KMS-11 (cell line): ENCODE measurements around the gene SSR1.

Source experiments
- H2AFZ ChIP-seq: fragments of 200-600 bp; sonication (generic); 2 replicates; pipeline ENCODE4 v1.6.1; 2016; ENCODE audit warnings: antibody characterized with exemption, mixed run types, low read depth
- H3K27ac ChIP-seq: fragments of 200-600 bp; sonication (generic); 2 replicates; pipeline ENCODE4 v1.6.1; 2016; ENCODE audit warnings: mild to moderate bottlenecking, mixed run types
- H3K27me3 ChIP-seq: fragments of 200-600 bp; sonication (generic); 2 replicates; pipeline ENCODE4 v1.6.1; 2017; ENCODE audit warnings: mild to moderate bottlenecking, low read depth, mixed run types, moderate library complexity; ENCODE audit not compliant: insufficient read depth
- H3K36me3 ChIP-seq: fragments of 200-600 bp; sonication (generic); 2 replicates; pipeline ENCODE4 v1.6.1; 2017; ENCODE audit warnings: mild to moderate bottlenecking, mixed run types; ENCODE audit not compliant: insufficient read depth
- H3K4me1 ChIP-seq: fragments of 200-600 bp; sonication (generic); 2 replicates; pipeline ENCODE4 v1.6.1; 2016; ENCODE audit warnings: mild to moderate bottlenecking, low read depth, mixed run types; ENCODE audit not compliant: poor library complexity, severe bottlenecking
- H3K4me2 ChIP-seq: fragments of 200-600 bp; sonication (generic); 2 replicates; pipeline ENCODE4 v1.7.0; 2016; ENCODE audit warnings: mild to moderate bottlenecking, mixed run types
- H3K4me3 ChIP-seq: fragments of 200-600 bp; sonication (generic); IDR thresholded peaks from 2 replicates; pipeline ENCODE4 v1.6.1; 2017; ENCODE audit warnings: low read depth, low read length, mixed read lengths; ENCODE audit not compliant: insufficient read depth
- H3K79me2 ChIP-seq: fragments of 200-600 bp; sonication (generic); 2 replicates; pipeline ENCODE4 v1.6.1; 2016; ENCODE audit warnings: low read depth, mixed run types; ENCODE audit not compliant: insufficient read depth
- H3K9ac ChIP-seq: fragments of 200-600 bp; sonication (generic); 2 replicates; pipeline ENCODE4 v1.6.1; 2016; ENCODE audit warnings: mild to moderate bottlenecking, mixed run types
- H4K20me1 ChIP-seq: fragments of 200-600 bp; sonication (generic); 2 replicates; pipeline ENCODE4 v1.6.1; 2016; ENCODE audit warnings: mild to moderate bottlenecking, mixed run types; ENCODE audit not compliant: insufficient read depth
- CTCF ChIP-seq: fragments of 200-600 bp; sonication (generic); conservative IDR thresholded peaks from 2 replicates; pipeline ENCODE4 v1.6.1; 2017; ENCODE audit warnings: low read depth, mild to moderate bottlenecking, antibody characterized with exemption, low read length, moderate library complexity, mixed read lengths

SSR1 gene

GRCh38 chr6:7300926-7301325 is 12.1 kb downstream of the SSR1 start:
- H3K27me3 ChIP-seq: no peaks in the 10 kb centered on the region
- 0 out of 2 replicates have a peak, but pooled peaks cover 4% of the 10 kb centered on the region for H4K20me1 ChIP-seq
- no peak for TF ChIP-seq CTCF
- no peaks in the 10 kb centered on the region for H3K4me1 ChIP-seq
- H3K27ac ChIP-seq: no peak overlapping the region
- no peak overlapping the region for H2AFZ ChIP-seq
- H3K4me3 ChIP-seq: no peak overlapping the region
- H3K79me2 ChIP-seq: peaks cover 27% of the 10 kb centered on the region; the same call in 1 of the 2 replicates
- no peak overlapping the region for H3K4me2 ChIP-seq
- no peak overlapping the region for H3K9ac ChIP-seq
- H3K36me3 ChIP-seq: peaks cover 18% of the 10 kb centered on the region; the same call in 1 of the 2 replicates

- Histone ChIP-seq H3K27me3 (no peaks in the 10 kb centered on the region), H3K4me1 (no peaks in the 10 kb centered on the region), H3K27ac (no peak overlapping the region), H2AFZ (no peak overlapping the region), H3K79me2 (0 out of 2 replicates have a peak, but pooled peaks cover under 1% of the 10 kb centered on the region), H4K20me1 (0 out of 2 replicates have a peak, but pooled peaks cover 4% of the 10 kb centered on the region), H3K4me2 (no peak overlapping the region), H3K36me3 (peaks cover 21% of the 10 kb centered on the region; the same call in 1 of the 2 replicates), H3K4me3 (no peak overlapping the region), H3K9ac (no peak overlapping the region)
- TF ChIP-seq CTCF: no peak
These were observed 14.9 kb downstream of the SSR1 start for GRCh38 chr6:7298113-7298512.

DNA sequence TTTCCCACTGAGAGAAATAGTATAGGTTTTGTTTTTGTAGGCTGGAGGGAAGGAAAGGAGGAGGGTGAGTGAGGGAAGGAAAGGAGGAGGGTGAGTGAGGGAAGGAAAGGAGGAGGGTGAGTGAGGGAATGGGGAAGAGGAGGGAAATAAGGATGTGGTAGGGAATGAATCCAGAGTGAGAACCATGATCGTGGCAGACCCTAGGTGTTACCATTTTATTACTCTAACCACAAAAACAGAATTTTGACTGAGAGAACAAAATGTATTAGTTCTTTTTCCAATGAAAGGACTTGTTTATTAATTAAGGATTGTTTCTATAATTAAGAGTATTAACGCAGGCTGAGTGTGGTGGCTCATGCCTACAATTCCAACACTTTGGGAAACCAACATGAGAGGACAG is 16.4 kb downstream of the SSR1 start:
- H3K4me2 ChIP-seq: no peak overlapping the region
- no peaks in the 10 kb centered on the region for H3K4me1 ChIP-seq
- 0 out of 2 replicates have a peak, but pooled peaks cover 4% of the 10 kb centered on the region for H4K20me1 ChIP-seq
- no peak overlapping the region for H3K27ac ChIP-seq
- H3K4me3 ChIP-seq: no peak overlapping the region
- H3K9ac ChIP-seq: no peak overlapping the region
- no peaks in the 10 kb centered on the region for H3K79me2 ChIP-seq
- no peaks in the 10 kb centered on the region for H3K27me3 ChIP-seq
- H2AFZ ChIP-seq: no peak overlapping the region
- no peak for TF ChIP-seq CTCF
- peaks cover 20% of the 10 kb centered on the region; the same call in 1 of the 2 replicates for H3K36me3 ChIP-seq

- no peak overlapping the region for H3K4me2 ChIP-seq
- H2AFZ ChIP-seq: no peak overlapping the region
- H3K36me3 ChIP-seq: peaks cover 20% of the 10 kb centered on the region; the same call in 1 of the 2 replicates
- no peak overlapping the region for H3K9ac ChIP-seq
- no peak for TF ChIP-seq CTCF
- H3K4me1 ChIP-seq: no peaks in the 10 kb centered on the region
- H3K27me3 ChIP-seq: no peaks in the 10 kb centered on the region
- 0 out of 2 replicates have a peak, but pooled peaks cover under 1% of the 10 kb centered on the region for H4K20me1 ChIP-seq
- H3K79me2 ChIP-seq: no peaks in the 10 kb centered on the region
- H3K27ac ChIP-seq: no peak overlapping the region
- no peak overlapping the region for H3K4me3 ChIP-seq
These were observed 17.1 kb downstream of the SSR1 start for GRCh38 chr6:7295916-7296315.
